Activated CD4-positive, alpha-beta memory T cell treated with anti-CD3 and anti-CD28 coated beads for 36 hours (primary cell): ENCODE data around the gene COL7A1. TPM values are rescaled to one million over a fixed set of nuclear protein-coding genes. Genes with fewer than 3 reads are reported as not detected.
"Not testable (repeated sequence)": the region's sequence is repeated elsewhere in the genome, so short reads cannot be mapped to it uniquely, and the experiment has no call there.

Experiments
- CTCF ChIA-PET: fragments of 350-600 bp; sonication (Branson Sonifier 250); formaldehyde crosslinking; loops from one replicate; lab custom pipeline; 2021; ENCODE audit warnings: antibody characterized with exemption, inconsistent platforms; lab: Charles Lee
- POLR2A ChIA-PET: fragments of 350-600 bp; sonication (Branson Sonifier 250); formaldehyde crosslinking; loops from one replicate; lab custom pipeline; 2021; ENCODE audit warnings: antibody characterized with exemption; lab: Charles Lee
- DNase-seq: peaks from one replicate; pipeline ENCODE4 v3.0.0-alpha.2; 2020
- H3K27ac Mint-ChIP-seq: one replicate; pipeline ENCODE4 v1.8.0; 2021; ENCODE audit warnings: mixed read lengths
- H3K27me3 Mint-ChIP-seq: one replicate; pipeline ENCODE4 v1.8.0; 2021; ENCODE audit warnings: mixed read lengths
- H3K36me3 Mint-ChIP-seq: one replicate; pipeline ENCODE4 v1.8.0; 2021; ENCODE audit warnings: mixed read lengths
- H3K4me1 Mint-ChIP-seq: one replicate; pipeline ENCODE4 v1.8.0; 2021; ENCODE audit warnings: low read depth, mixed read lengths
- H3K4me3 Mint-ChIP-seq: one replicate; pipeline ENCODE4 v1.8.0; 2021; ENCODE audit warnings: mild to moderate bottlenecking, mixed read lengths
- H3K9me3 Mint-ChIP-seq: one replicate; pipeline ENCODE4 v1.8.0; 2021; ENCODE audit warnings: mixed read lengths
- intact Hi-C: fragments of 100-400 bp; cut with micrococcal nuclease; formaldehyde crosslinking; loops from one replicate; pipeline ENCODE4 v1.15.1; 2023
- total RNA-seq, 2 experiments: library from RNA; stranded (reverse); gene quantifications; one replicate each; pipeline ENCODE4 v1.2.3, GENCODE V29; 2021

The COL7A1 gene
- total RNA-seq, 2 experiments from 2014 or later = 1.1 TPM

- H3K27me3 Mint-ChIP-seq = no peaks in the 10 kb centered on the region
- no peaks in the 10 kb centered on the region for H3K36me3 Mint-ChIP-seq
- peaks cover 7% of the 10 kb centered on the region for H3K4me1 Mint-ChIP-seq
- no peak overlapping the region for H3K4me3 Mint-ChIP-seq
- H3K27ac Mint-ChIP-seq = no peak overlapping the region
- intact Hi-C loops = loop anchor here (1.0 to 2.0 kb wide), 3 partner anchors 41 to 316 kb away; no protein-coding TSS in a partner anchor
- ChIA-PET CTCF (interaction anchor here (0.7 to 4.6 kb wide), 10 partner anchors 9 to 275 kb away, joined by 3 to 153 read pairs (median 9); partner anchors contain the start of genes CCDC51, PFKFB4, SLC26A6 and TMA7), POLR2A (no interaction called here)
- no peak for DNase-seq
- no peaks in the 10 kb centered on the region for H3K9me3 Mint-ChIP-seq
Observed at GRCh38 chr3:48548126-48548525, 47.0 kb downstream of the COL7A1 start.

DNA sequence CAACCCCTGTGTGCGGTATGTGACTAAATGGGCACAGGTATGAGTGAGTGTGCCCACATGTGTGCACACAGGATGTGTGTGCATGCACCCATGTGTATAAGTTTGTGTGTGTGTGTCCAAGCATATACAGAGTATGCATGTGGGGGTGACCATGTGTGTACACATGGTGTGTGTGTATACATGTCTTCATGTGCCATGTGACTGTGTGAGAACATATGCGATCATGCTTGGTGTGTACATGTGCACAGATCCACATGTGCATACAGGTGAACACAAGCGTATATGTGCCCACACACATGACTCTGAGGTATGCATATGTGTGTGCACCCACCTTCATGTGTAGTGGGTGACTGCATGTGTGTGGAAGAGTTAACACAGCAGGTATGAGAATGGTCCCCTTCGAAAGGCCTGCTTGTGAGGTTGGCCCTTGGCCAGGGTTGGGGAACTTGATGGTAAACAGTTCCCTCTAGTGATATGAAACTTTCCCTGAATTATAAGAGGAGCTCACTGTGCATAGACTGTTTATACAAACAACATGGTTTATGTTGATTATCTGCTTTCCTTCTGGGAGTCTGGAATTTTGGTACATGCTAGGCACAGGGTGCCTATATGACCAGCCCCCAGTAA lies 48.8 kb downstream of the COL7A1 start:
- no peaks in the 10 kb centered on the region for H3K27me3 Mint-ChIP-seq
- DNase-seq = no peak
- peaks cover 7% of the 10 kb centered on the region for H3K4me1 Mint-ChIP-seq
- H3K36me3 Mint-ChIP-seq = no peaks in the 10 kb centered on the region
- intact Hi-C loops = no loop called here
- no peaks in the 10 kb centered on the region for H3K9me3 Mint-ChIP-seq
- POLR2A ChIA-PET = no interaction called here
- CTCF ChIA-PET = interaction anchor here (0.7 to 4.6 kb wide), 6 partner anchors 10 to 144 kb away, joined by 3 to 153 read pairs (median 4); no protein-coding TSS in a partner anchor
- H3K4me3 Mint-ChIP-seq = no peak overlapping the region
- H3K27ac Mint-ChIP-seq = no peak overlapping the region

GRCh38 chr3:48544141-48544540 lies 51.0 kb downstream of the COL7A1 start:
- Mint-ChIP-seq H3K27ac (no peak overlapping the region), H3K27me3 (no peaks in the 10 kb centered on the region), H3K36me3 (no peaks in the 10 kb centered on the region), H3K9me3 (no peaks in the 10 kb centered on the region), H3K4me3 (no peak overlapping the region), H3K4me1 (peaks cover 7% of the 10 kb centered on the region)
- DNase-seq = no peak
- ChIA-PET POLR2A (interaction anchor here (0.7 kb wide), 1 partner anchor 39 kb away, joined by 3 read pairs; no protein-coding TSS in a partner anchor), CTCF (no interaction called here)
- intact Hi-C loops = no loop called here

DNA sequence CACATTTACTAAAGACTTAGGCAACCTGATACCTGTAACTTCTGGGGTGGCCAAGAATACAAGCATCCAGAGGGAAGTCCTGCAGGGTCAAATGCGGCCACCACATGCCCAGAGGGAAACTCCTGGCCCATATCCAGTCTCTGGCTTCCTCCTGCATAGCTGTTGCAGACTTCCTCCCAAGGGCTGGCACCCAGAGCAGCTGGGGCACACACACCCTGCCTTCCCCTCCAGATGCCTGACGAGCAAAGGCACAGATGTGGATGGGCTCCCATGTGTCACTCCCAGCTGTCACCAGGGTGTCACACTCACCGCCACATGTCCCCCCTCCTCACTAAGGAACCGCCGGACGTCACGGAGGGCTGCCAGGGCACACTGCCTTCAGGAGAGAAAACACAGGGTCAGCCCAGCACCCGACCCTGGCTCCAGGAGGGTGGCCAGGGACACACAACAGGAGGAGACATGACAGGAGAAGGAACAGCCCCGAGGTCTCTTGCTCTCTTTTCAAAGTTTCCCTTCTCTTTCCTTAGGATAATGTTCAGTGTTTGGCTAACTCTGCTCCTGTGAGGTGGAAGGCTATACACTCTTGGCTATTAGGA lies 51.8 kb downstream of the COL7A1 start:
- no peak overlapping the region for H3K27ac Mint-ChIP-seq
- intact Hi-C loops = no loop called here
- H3K9me3 Mint-ChIP-seq = no peaks in the 10 kb centered on the region
- ChIA-PET CTCF (no interaction called here), POLR2A (no interaction called here)
- no peak for DNase-seq
- H3K27me3 Mint-ChIP-seq = no peaks in the 10 kb centered on the region
- H3K4me1 Mint-ChIP-seq = peaks cover 3% of the 10 kb centered on the region
- H3K4me3 Mint-ChIP-seq = no peak overlapping the region
- no peaks in the 10 kb centered on the region for H3K36me3 Mint-ChIP-seq

DNA sequence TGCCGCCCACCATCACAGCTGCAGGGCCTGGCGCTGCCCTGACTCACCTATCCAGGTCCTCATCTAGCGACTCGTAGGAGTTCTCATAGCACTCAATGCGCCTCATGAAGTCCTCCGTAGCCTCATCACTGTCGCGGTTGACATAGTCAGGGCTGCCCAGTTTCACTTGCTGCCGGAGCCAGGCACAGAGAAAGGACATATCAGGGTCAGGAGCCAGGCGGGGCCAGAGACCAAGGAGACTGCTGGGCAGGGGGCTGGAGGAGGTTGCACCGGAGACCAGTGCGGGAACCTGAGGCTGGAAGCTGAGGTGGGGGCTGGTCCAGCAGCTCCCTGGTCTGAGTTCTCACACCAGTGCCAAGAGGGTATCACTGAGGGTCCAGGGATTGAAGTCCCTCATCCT lies 56.7 kb downstream of the COL7A1 start:
- POLR2A ChIA-PET = no interaction called here
- no peaks in the 10 kb centered on the region for H3K27me3 Mint-ChIP-seq
- DNase-seq = no peak
- H3K4me3 Mint-ChIP-seq = no peak overlapping the region
- H3K27ac Mint-ChIP-seq = no peak overlapping the region
- CTCF ChIA-PET = interaction anchor here (1.3 kb wide), 1 partner anchor 138 kb away, joined by 3 read pairs; no protein-coding TSS in a partner anchor
- H3K9me3 Mint-ChIP-seq = no peaks in the 10 kb centered on the region
- H3K36me3 Mint-ChIP-seq = peaks cover 3% of the 10 kb centered on the region
- intact Hi-C loops = no loop called here
- no peaks in the 10 kb centered on the region for H3K4me1 Mint-ChIP-seq

DNA sequence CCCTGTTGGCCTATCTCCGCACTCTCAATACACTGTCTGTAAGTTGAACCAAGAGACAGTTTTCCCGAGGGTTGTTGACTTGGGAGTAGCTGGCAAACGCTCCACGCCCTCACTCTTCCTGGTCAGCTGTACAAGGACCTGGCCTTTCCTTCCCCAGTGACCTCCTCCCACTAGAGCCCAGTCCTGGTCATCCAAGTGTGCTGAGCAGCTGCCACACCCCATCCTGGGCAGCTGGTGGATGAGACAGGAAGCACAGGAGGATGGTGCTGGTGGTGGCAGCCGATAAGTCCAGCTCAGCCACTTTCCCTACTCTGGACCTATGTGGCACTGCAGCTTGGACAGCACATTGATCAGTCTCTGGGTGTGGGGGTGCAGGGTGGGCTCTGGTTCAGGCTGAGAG lies 58.3 kb downstream of the COL7A1 start:
- Mint-ChIP-seq H3K36me3 (peaks cover 3% of the 10 kb centered on the region), H3K4me1 (no peaks in the 10 kb centered on the region), H3K27ac (no peak overlapping the region), H3K4me3 (no peak overlapping the region), H3K27me3 (no peaks in the 10 kb centered on the region), H3K9me3 (no peaks in the 10 kb centered on the region)
- intact Hi-C loops = no loop called here
- ChIA-PET POLR2A (no interaction called here), CTCF (interaction anchor here (0.9 to 2.2 kb wide), 2 partner anchors 101 to 136 kb away, joined by 3 to 9 read pairs; no protein-coding TSS in a partner anchor)
- no peak for DNase-seq

GRCh38 chr3:48536116-48536515 lies 59.0 kb downstream of the COL7A1 start:
- Mint-ChIP-seq H3K4me1 (no peaks in the 10 kb centered on the region), H3K4me3 (no peak overlapping the region), H3K27ac (no peak overlapping the region), H3K27me3 (no peaks in the 10 kb centered on the region), H3K9me3 (no peaks in the 10 kb centered on the region), H3K36me3 (peaks cover 3% of the 10 kb centered on the region)
- intact Hi-C loops = no loop called here
- ChIA-PET CTCF (interaction anchor here (0.9 to 2.2 kb wide), 2 partner anchors 100 to 135 kb away, joined by 3 to 9 read pairs; no protein-coding TSS in a partner anchor), POLR2A (no interaction called here)
- no peak for DNase-seq

GRCh38 chr3:48535578-48535977 lies 59.6 kb downstream of the COL7A1 start:
- H3K27me3 Mint-ChIP-seq = no peaks in the 10 kb centered on the region
- intact Hi-C loops = no loop called here
- peaks cover 3% of the 10 kb centered on the region for H3K36me3 Mint-ChIP-seq
- ChIA-PET CTCF (interaction anchor here (2.2 kb wide), 1 partner anchor 100 kb away, joined by 9 read pairs; no protein-coding TSS in a partner anchor), POLR2A (no interaction called here)
- no peak for DNase-seq
- no peak overlapping the region for H3K4me3 Mint-ChIP-seq
- no peaks in the 10 kb centered on the region for H3K4me1 Mint-ChIP-seq
- H3K27ac Mint-ChIP-seq = no peak overlapping the region
- no peaks in the 10 kb centered on the region for H3K9me3 Mint-ChIP-seq

DNA sequence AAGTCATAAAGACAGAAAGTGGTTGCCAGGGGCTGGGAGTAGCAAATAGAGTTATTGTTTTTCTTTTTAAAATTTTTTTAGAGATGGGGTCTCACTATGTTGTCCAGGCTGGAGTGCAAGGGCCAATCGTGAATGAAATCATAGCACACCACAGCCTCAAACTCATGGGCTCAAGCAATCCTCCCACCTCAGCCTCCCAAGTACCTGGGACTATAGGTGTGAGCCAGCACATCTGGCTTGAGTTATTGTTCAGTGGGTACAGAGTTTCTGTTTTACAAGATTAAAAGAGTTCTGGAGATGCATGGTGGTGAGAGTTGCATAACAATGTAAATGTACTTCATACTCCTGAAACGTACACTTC lies 62.2 kb downstream of the COL7A1 start:
- Mint-ChIP-seq H3K36me3 (peaks cover 4% of the 10 kb centered on the region), H3K27ac (no peak overlapping the region), H3K27me3 (no peaks in the 10 kb centered on the region), H3K4me3 (no peak overlapping the region), H3K4me1 (no peaks in the 10 kb centered on the region), H3K9me3 (no peaks in the 10 kb centered on the region)
- ChIA-PET CTCF (interaction anchor here (0.8 to 3.0 kb wide), 3 partner anchors 14 to 25 kb away, joined by 3 to 10 read pairs (median 3); no protein-coding TSS in a partner anchor), POLR2A (no interaction called here)
- intact Hi-C loops = no loop called here
- DNase-seq = no peak

DNA sequence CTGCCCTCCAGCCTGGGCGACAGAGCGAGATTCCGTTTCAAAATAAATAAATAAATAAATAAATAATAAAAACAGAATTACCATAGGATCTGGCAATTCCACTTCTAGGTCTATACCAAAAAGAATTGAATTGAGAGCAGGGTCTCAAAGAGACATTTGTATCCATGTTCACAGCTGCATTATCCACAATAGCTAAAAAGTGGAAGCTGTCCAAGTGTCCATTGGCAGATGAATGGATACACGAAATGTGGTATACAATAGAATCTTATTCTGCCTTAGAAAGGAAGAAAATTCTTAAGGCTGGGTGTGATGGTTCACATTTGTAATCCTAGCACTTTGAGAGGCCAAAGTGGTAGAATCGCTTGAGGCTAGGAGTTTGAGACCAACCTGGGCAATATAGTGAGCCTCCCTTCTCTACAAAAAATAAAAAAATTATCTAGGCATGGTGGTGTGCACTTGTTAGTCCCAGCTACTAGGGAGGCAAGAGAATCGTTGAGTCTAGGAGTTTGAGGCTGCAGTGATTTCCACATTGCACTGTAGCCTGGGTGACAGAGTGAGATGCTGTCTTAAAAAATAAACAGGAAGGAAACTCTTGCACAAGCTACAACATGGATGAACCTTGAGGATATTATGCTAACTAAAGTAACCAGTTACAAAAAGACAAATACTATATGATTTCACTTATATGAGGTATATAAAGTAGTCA lies 62.7 kb downstream of the COL7A1 start:
- ChIA-PET POLR2A (no interaction called here), CTCF (interaction anchor here (1.3 to 3.0 kb wide), 2 partner anchors 14 to 17 kb away, joined by 3 to 10 read pairs; no protein-coding TSS in a partner anchor)
- no peak overlapping the region for H3K27ac Mint-ChIP-seq
- H3K9me3 Mint-ChIP-seq = no peaks in the 10 kb centered on the region
- H3K36me3 Mint-ChIP-seq = peaks cover 5% of the 10 kb centered on the region
- H3K4me3 Mint-ChIP-seq = no peak overlapping the region
- no peak for DNase-seq
- no peaks in the 10 kb centered on the region for H3K27me3 Mint-ChIP-seq
- intact Hi-C loops = no loop called here
- no peaks in the 10 kb centered on the region for H3K4me1 Mint-ChIP-seq

DNA sequence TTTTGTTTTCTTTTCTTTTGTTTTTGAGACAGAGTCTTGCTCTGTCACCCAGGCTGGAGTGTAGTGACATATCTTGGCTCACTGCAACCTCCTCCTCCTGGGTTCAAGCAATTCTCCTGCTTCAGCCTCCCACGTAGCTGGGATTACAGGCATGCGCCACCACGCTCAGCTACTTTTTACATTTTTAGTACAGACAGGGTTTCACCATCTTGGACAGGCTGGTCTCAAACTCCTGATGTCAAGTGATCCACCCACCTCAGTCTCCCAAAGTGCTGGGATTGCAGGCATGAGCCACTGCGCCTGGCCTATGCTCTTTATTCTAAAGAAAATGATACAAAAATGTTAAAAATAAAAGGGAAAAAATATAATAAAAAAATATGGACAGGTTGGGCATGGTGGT lies 64.4 kb downstream of the COL7A1 start:
- H3K9me3 Mint-ChIP-seq, intact Hi-C loops, H3K27ac Mint-ChIP-seq, H3K36me3 Mint-ChIP-seq, H3K4me3 Mint-ChIP-seq, H3K4me1 Mint-ChIP-seq, DNase-seq, H3K27me3 Mint-ChIP-seq: not testable (repeated sequence)
- ChIA-PET POLR2A (interaction anchor here (0.6 to 1.1 kb wide), 2 partner anchors 10 to 15 kb away, joined by 3 to 4 read pairs; no protein-coding TSS in a partner anchor), CTCF (interaction anchor here (0.7 kb wide), 1 partner anchor 11 kb away, joined by 3 read pairs; no protein-coding TSS in a partner anchor)

DNA sequence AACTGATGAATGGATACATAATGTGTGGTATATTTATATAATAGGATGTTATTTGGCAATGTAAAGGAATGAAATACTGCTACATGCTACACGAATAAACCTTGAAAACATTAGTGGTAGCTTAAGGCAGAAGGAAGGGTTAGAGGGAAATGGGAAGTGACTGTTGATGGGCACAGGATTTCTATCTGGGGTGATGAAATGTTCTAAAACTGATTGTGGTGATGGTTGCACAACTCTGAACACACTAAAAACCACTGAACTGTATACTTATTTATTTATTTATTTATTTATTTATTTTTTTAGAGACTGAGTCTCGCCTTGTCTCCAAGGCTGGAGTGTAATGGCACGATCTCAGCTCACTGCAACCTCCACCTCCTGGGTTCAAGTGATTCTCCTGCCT lies 66.4 kb downstream of the COL7A1 start:
- ChIA-PET CTCF (interaction anchor here (0.7 to 1.7 kb wide), 2 partner anchors 92 to 717 kb away, joined by 3 to 4 read pairs; no protein-coding TSS in a partner anchor), POLR2A (no interaction called here)
- Mint-ChIP-seq H3K36me3 (peaks cover 4% of the 10 kb centered on the region), H3K4me3 (no peak overlapping the region), H3K27me3 (no peaks in the 10 kb centered on the region), H3K4me1 (no peaks in the 10 kb centered on the region), H3K27ac (no peak overlapping the region), H3K9me3 (no peaks in the 10 kb centered on the region)
- intact Hi-C loops = no loop called here
- DNase-seq = no peak
